EH (cell line): ENCODE results near the gene SMIM29.
A peak's percentile ranks its signal among the peaks of the same experiment; 100 is the strongest.
"Not testable (repeated sequence)": the region's sequence is repeated elsewhere in the genome, so short reads cannot be mapped to it uniquely, and the experiment has no call there.

Source experiments
- DNase-seq: peaks from one replicate; pipeline ENCODE4 v3.0.0-alpha.2; 2015; ENCODE audit warnings: low read depth

Gene SMIM29

DNA sequence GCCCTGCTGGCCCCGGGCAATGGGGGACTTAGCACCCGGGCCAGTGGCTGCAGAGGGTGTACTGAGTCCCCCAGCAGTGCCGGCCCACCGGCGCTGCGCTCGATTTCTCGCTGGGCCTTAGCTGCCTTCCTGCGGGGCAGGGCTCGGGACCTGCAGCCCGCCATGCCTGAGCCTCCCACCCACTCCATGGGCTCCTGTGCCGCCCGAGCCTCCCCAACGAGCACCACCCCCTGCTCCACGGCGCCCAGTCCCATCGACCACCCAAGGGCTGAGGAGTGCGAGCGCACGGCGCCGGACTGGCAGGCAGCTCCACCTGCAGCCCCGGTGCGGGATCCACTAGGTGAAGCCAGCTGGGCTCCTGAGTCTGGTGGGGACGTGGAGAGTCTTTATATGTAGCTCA is 20.3 kb upstream of the SMIM29 start:
- DNase-seq: not testable (repeated sequence)

- DNase-seq: no peak
Observed at GRCh38 chr6:34267746-34268145, 18.9 kb upstream of the SMIM29 start.

DNA sequence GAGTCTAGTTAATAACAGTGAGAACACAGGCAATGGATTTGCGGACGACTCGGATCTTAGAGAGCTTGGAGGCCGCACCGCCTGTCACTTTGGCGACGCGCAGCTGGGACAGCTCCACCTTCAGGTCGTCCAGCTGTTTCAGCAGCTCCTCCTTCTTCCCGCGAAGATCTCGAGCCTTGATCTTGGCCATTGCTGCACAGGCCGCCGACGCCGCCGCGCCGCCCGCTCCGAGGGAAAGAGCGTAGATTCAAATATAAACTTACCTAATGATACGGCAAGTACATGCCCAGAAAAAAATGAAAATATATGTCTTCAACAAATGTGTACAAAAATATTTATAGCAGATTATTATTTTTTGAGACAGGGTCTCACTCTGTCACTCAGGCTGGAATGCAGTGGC is 14.7 kb upstream of the SMIM29 start:
- DNase-seq: not testable (repeated sequence)

GRCh38 chr6:34260576-34261267 is 11.9 kb upstream of the SMIM29 start:
- DNase-seq: no peak

GRCh38 chr6:34259529-34260069 is 10.8 kb upstream of the SMIM29 start:
- no peak for DNase-seq

GRCh38 chr6:34252395-34252794 is 3.6 kb upstream of the SMIM29 start:
- not testable (repeated sequence) for DNase-seq

- DNase-seq: no peak
Observed at GRCh38 chr6:34249469-34250261, 859 bp upstream of the SMIM29 start.

DNA sequence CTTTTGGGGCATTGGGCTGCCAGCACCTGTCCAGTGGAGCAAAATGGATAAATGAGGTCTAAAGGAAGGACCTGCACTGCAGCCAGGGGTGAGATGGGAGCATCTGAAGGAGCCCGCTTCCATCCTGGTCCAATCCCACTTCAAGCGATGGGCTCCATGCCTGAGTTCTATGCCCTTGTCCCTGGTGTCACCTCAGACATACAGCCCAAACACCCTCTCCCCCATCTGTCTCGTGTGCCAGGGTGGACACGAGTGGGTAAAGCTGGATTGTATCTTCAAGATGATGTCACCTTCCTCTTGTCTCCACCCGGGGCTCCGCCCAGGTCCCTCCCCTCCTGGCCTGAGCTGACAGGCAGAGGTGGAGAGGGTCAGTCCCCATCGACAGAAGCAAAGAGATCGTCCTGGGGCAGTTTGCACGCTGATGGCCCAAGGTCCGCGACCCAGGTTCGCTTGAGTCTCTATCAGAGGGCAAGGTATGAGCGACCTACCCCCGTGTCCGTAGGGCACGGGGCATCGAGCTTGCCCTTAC is 544 bp downstream of the SMIM29 start:
- DNase-seq: peak; percentile 59

DNA sequence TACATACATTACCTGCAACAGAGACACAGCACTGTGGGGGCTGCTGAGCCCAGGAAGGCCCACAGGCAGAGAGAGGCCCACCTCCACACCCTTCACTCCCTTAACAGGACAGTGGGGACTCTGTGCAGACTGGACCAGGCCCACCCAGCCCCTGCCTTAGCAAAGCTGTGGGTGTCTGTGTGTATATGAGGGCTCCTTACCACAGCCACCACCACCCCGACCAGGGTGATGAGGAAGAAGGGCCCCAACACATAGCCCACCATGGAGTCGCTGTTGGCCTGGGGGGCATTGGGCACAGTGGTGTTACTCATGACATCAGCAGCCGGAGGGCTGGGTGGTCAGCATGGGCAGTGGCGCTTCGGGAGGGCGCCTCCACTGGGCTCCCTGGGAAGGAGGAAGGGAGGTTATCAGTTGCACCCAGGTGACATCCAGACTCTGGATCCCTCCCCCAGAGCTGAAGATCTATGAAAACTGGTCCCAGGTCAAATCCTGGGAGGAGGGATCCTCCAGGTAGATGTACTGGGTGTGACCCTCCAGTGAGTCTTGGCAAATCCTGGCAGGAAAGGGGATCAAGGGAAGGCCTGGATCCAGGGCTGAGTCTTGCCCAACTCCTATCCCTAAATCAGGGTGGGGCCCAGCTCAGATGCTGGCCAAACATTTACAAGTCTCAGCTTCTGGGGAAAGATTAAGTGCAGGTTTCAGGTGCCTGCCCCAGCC is 1.2 kb downstream of the SMIM29 start:
- DNase-seq: no peak

DNA sequence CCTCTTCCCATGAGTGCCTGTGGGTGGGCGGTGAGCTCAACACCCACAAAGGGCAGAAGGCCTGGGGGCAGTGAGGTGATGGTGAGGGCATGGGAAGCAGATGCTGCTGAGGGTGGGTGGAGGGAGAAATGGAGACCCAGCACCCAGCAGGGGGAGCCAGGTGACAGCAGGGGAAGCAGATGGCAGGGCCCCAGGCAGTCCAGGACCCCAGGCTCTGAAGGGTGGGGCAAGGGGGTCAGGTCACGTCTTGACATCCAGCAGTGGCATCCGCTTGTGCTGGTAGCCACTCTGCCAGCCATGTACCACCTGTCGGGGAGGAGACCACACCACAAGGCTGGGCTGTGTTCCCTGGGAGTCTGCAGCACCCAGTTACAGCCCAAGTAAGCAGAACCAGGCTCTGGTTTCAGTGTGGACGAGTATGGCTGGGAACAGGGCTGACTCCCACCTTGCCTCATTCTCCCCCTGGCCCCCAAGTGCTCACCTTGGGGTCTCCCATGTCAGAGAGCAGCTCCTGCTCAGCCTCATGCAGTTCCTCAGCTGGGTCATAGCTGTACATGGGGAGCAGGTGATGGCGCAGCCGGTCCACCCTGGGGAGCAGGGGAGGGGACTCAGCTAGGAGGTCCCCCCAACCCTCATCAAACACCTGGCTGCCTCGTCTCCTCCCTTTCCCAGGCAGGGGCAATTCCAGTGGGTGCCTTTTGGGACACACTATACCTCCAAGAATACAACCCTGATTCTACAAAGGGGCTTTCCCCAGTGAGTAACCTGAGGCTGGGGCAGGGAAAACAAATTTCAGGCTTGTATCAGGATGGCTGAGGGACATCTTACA is 2.0 kb downstream of the SMIM29 start:
- peak; percentile 47 for DNase-seq

- no peak for DNase-seq
Observed at GRCh38 chr6:34246249-34246562, 2.6 kb downstream of the SMIM29 start.

GRCh38 chr6:34245761-34246140 is 3.1 kb downstream of the SMIM29 start:
- not testable (repeated sequence) for DNase-seq

- not testable (repeated sequence) for DNase-seq
Observed at GRCh38 chr6:34245032-34245760, 3.6 kb downstream of the SMIM29 start.

DNA sequence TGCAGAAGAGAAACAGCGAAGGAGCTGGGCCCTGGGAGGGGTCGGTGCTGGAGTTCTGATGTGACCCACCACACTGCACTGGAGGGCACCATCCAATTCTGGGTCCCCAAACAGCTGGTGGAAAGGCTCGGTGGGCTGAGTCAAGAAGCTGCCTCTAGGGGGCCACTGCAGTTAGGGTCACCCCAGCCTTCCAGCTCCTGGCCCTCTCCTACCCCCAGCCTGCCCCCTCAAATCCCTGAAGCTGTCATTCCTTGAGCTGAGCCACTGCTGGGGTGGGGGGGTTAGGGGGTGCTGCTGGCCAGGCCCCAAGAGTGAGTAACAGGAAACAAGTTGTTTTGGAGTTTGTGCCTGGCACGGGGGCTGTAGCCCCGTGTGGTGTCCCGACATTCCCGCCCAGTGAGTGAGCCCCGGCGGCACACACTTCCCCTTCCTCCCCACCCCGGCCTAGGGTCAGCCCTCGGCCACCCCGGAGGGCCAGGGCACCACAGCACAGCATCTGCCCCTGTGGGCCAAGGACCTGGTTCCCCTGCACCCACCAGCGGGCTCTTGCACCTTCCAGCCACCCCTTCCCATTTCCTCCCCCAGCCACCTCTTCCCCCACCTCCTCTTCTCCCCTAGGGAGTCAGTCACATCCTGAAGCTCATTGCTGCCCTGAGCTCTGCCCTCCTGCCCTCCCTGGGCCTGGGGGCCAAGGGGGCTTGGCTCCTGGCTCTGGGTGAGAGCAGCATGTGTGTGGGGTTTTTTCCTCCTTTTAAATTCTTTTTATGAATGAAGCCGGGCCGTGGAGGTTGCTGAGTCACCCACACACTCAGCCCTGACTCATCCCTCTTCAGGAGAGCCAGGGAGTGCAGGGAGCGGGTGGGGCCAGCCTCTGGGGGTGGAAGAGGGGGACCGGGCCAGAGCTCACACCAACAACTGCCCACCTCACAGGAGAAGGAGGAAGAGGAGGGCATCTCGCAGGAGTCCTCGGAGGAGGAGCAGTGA is 4.6 kb downstream of the SMIM29 start:
- DNase-seq: peak; percentile 94

GRCh38 chr6:34243131-34243771 is 5.6 kb downstream of the SMIM29 start:
- DNase-seq: peak; percentile 61

DNA sequence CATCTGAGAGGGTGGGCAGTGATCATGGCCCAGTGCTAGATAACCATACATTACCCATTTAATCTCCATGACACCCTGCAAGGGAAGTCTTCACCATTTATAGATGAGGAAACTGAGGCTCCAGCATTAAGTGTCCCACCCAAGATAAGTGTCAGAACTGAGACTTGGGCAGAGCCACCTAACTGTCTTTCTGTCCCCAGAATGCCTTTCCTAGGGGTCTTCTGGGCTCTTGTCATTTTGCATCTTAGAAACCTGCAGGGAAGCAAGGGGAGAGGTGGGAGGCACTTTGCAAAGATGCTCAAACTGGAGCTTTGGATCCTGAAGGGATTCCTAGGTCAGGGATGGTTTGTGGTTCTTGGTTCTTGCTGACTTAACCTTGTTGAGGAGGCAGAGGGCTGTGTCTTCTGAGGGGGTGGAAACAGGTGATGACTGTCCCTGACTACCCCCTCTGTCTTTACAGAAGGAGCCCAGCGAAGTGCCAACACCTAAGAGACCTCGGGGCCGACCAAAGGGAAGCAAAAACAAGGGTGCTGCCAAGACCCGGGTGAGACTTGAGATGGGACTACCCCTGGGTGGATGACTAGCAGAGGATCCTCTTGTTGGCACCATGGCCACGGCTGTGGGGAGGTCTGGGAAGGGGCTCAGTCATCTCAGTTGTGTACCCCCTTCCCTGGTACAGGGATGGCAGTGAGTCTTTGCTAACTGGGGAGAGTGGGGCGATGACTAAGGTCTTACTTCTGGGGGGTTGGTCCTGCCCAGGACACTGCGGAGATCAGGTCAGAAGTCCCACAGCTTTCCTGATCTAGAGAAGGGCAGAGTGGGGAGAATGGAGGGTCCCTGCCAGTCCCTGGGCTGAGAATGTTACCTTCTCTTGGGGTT is 6.3 kb downstream of the SMIM29 start:
- DNase-seq: no peak

DNA sequence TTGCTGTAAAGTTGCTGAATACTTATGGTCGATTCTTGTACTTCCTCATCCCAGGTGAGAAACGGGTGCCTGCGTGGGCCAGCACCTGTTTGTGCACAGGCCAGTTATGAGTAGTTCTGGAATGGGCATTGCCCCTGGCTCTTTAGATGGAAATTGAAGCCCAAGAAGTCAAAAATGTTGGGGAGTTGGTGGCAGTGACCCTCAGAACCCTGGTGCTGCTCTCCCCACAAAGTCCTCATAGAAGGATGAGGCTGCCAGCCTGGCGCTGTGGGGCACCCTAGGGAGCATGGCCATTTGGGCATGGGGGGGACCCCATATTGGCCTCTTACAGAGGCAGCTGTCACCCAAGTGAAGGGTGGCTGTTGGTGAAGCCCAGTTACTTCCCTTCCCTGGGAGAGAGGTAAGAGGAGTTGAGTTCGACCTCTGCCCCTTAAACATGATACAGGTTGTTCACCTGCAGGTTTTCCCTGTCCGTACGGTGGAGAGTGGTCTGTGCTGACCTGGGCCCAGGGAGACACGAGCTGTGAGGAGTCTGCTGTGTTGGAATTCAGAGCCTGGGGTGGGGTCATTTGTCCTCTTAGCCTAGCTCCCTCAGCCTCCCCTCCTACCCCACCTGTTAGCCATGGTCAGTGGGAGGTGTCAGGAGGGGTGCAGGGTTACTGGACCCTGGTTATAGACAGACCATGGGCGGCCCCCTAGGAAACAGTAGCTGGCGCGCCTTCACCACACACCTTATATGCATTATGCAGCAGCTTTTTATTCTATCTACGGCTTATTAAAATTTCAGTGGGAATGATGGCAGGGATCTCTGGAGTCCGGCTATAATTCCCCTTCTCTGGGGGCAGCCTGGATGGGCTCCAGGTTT is 7.2 kb downstream of the SMIM29 start:
- no peak for DNase-seq
